ENCODE measurements around the gene SLC16A7. TPM values are rescaled to one million over a fixed set of nuclear protein-coding genes. Genes with fewer than 3 reads are reported as not detected.

The SLC16A7 gene
- total and polyA plus RNA-seq, 5 donors from 2014 or later = 20.8 to 38.5 (median 24.1) TPM

DNA sequence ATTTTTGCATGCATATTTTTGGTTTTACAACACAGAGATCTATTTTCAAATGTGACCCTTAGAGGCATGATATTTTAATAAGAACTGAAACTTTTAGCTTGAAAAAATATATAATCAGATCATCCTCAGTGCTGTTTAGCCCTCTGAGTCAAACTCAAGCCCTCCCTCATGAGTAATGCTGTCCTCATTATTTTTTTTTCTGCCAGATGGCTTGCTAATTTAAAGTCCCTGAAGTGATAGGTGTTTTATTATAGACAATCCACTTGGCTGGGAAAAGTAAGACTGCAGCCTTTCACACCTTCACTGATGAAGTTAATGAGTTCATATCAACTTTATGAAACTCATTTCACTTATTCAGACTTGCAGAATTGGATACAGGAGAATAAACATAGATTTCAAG, 227.7 kb downstream of the SLC16A7 start:
- H3K4me1 ChIP-seq (ENCODE audit: control insufficient read depth, insufficient read depth, low read length, poor library complexity, severe bottlenecking) = no peaks in the 10 kb centered on the region
- Mint-ChIP-seq H3K36me3 (no peaks in the 10 kb centered on the region), H3K27ac (no peak overlapping the region), H3K27me3 (peaks cover 19% of the 10 kb centered on the region), H3K4me1 (no peaks in the 10 kb centered on the region), H3K9me3 (peaks cover 0 to 3% (median 0%) of the 10 kb centered on the region in 7 donors), H3K4me3 (no peak overlapping the region)
- no peaks in the 10 kb centered on the region for H3K9me3 ChIP-seq (ENCODE audit: control insufficient read depth in 2 of 2, low read length in 2 of 2)
- no peak for ATAC-seq (ENCODE audit: low read depth in 2 of 2)
- DNase-seq = no peak
- peaks cover 3% of the 10 kb centered on the region for H3K27me3 ChIP-seq (ENCODE audit: control insufficient read depth, insufficient read depth, low read length)
- no peak overlapping the region for H3K27ac ChIP-seq (ENCODE audit: insufficient read depth, low read length, poor library complexity, severe bottlenecking)
- no peaks in the 10 kb centered on the region for H3K36me3 ChIP-seq (ENCODE audit: control insufficient read depth, insufficient read depth, low read length)
- no peak overlapping the region for H3K4me3 ChIP-seq (ENCODE audit: low read depth, low read length)

GRCh38 chr12:59827767-59828166, 231.9 kb downstream of the SLC16A7 start:
- no peaks in the 10 kb centered on the region for H3K4me1 Mint-ChIP-seq
- DNase-seq (no peak), ATAC-seq (ENCODE audit: low read depth in 2 of 2) (no peak)
- H3K4me3 Mint-ChIP-seq = no peak overlapping the region
- H3K9me3 ChIP-seq (ENCODE audit: control insufficient read depth in 2 of 2, low read length in 2 of 2) = no peaks in the 10 kb centered on the region
- no peaks in the 10 kb centered on the region for H3K36me3 ChIP-seq (ENCODE audit: control insufficient read depth, insufficient read depth, low read length)
- H3K4me3 ChIP-seq (ENCODE audit: low read depth, low read length) = no peak overlapping the region
- H3K4me1 ChIP-seq (ENCODE audit: control insufficient read depth, insufficient read depth, low read length, poor library complexity, severe bottlenecking) = no peaks in the 10 kb centered on the region
- no peaks in the 10 kb centered on the region for H3K36me3 Mint-ChIP-seq
- no peaks in the 10 kb centered on the region for H3K9me3 Mint-ChIP-seq
- no peaks in the 10 kb centered on the region for H3K27me3 ChIP-seq (ENCODE audit: control insufficient read depth, insufficient read depth, low read length)
- H3K27me3 Mint-ChIP-seq = peaks cover 15% of the 10 kb centered on the region
- H3K27ac ChIP-seq (ENCODE audit: insufficient read depth, low read length, poor library complexity, severe bottlenecking) = no peak overlapping the region
- H3K27ac Mint-ChIP-seq = no peak overlapping the region

DNA sequence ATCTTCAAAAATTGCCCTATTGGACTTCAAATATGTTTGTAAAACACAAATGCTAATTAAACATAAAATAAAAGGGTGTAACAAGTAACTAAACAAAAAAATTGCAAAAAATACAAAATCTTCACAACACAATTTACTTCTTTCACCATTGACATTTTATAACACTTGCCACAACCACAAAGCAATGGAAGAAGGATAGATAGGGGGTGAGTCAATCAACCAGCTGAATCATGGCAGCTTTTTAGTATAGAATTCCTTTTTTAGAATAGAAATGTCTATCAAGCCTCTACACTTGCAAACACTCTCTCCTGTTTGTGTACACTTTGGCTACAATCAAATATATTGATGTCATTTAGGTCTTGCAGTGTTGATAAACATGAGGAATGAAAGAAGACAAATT, 232.7 kb downstream of the SLC16A7 start:
- peaks cover 15% of the 10 kb centered on the region for H3K27me3 Mint-ChIP-seq
- H3K27ac Mint-ChIP-seq = no peak overlapping the region
- no peaks in the 10 kb centered on the region for H3K9me3 Mint-ChIP-seq
- no peaks in the 10 kb centered on the region for H3K9me3 ChIP-seq (ENCODE audit: control insufficient read depth in 2 of 2, low read length in 2 of 2)
- ATAC-seq (ENCODE audit: low read depth in 2 of 2) (no peak), DNase-seq (no peak)
- no peaks in the 10 kb centered on the region for H3K36me3 Mint-ChIP-seq
- H3K36me3 ChIP-seq (ENCODE audit: control insufficient read depth, insufficient read depth, low read length) = no peaks in the 10 kb centered on the region
- no peak overlapping the region for H3K4me3 ChIP-seq (ENCODE audit: low read depth, low read length)
- H3K27ac ChIP-seq (ENCODE audit: insufficient read depth, low read length, poor library complexity, severe bottlenecking) = no peak overlapping the region
- H3K4me1 ChIP-seq (ENCODE audit: control insufficient read depth, insufficient read depth, low read length, poor library complexity, severe bottlenecking) = no peaks in the 10 kb centered on the region
- H3K27me3 ChIP-seq (ENCODE audit: control insufficient read depth, insufficient read depth, low read length) = no peaks in the 10 kb centered on the region
- H3K4me1 Mint-ChIP-seq = no peaks in the 10 kb centered on the region
- H3K4me3 Mint-ChIP-seq = no peak overlapping the region

DNA sequence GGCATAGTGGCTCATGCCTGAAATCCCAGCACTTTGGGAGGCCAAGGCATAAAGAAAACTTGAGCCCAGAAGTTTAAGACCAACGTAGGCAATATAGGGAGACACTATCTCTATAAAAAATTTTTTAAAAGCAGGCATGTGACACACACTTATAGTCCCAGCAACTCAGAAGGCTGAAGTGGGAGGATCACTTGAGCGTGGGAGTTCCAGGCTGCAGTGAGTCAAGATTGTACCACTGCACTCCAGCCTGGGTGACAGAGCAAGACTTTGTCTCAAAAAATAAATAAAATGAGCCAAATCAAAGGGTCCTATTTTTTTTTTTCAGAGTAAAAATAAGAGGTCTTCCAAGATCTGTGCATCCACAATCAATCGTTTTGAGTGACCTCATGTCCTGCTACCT, 237.6 kb downstream of the SLC16A7 start:
- DNase-seq (no peak), ATAC-seq (ENCODE audit: low read depth in 2 of 2) (no peak)
- no peaks in the 10 kb centered on the region for H3K36me3 Mint-ChIP-seq
- no peak overlapping the region for H3K4me3 Mint-ChIP-seq
- no peaks in the 10 kb centered on the region for H3K4me1 Mint-ChIP-seq
- no peak overlapping the region for H3K4me3 ChIP-seq (ENCODE audit: low read depth, low read length)
- H3K27ac Mint-ChIP-seq = no peak overlapping the region
- H3K27me3 Mint-ChIP-seq = peaks cover 1% of the 10 kb centered on the region
- H3K4me1 ChIP-seq (ENCODE audit: control insufficient read depth, insufficient read depth, low read length, poor library complexity, severe bottlenecking) = no peaks in the 10 kb centered on the region
- no peaks in the 10 kb centered on the region for H3K36me3 ChIP-seq (ENCODE audit: control insufficient read depth, insufficient read depth, low read length)
- no peak overlapping the region for H3K27ac ChIP-seq (ENCODE audit: insufficient read depth, low read length, poor library complexity, severe bottlenecking)
- H3K27me3 ChIP-seq (ENCODE audit: control insufficient read depth, insufficient read depth, low read length) = no peaks in the 10 kb centered on the region
- no peaks in the 10 kb centered on the region for H3K9me3 ChIP-seq (ENCODE audit: control insufficient read depth in 2 of 2, low read length in 2 of 2)
- no peaks in the 10 kb centered on the region for H3K9me3 Mint-ChIP-seq

GRCh38 chr12:59834659-59835474, 239.0 kb downstream of the SLC16A7 start:
- no peaks in the 10 kb centered on the region for H3K36me3 Mint-ChIP-seq
- Histone ChIP-seq H3K27ac (ENCODE audit: insufficient read depth, low read length, poor library complexity, severe bottlenecking) (no peak overlapping the region), H3K36me3 (ENCODE audit: control insufficient read depth, insufficient read depth, low read length) (no peaks in the 10 kb centered on the region), H3K4me3 (ENCODE audit: low read depth, low read length) (no peak overlapping the region), H3K27me3 (ENCODE audit: control insufficient read depth, insufficient read depth, low read length) (no peaks in the 10 kb centered on the region), H3K9me3 (ENCODE audit: control insufficient read depth in 2 of 2, low read length in 2 of 2) (no peaks in the 10 kb centered on the region), H3K4me1 (ENCODE audit: control insufficient read depth, insufficient read depth, low read length, poor library complexity, severe bottlenecking) (no peaks in the 10 kb centered on the region)
- ATAC-seq (ENCODE audit: low read depth in 2 of 2) = no peak
- H3K27me3 Mint-ChIP-seq = no peaks in the 10 kb centered on the region
- H3K4me3 Mint-ChIP-seq = no peak overlapping the region
- peak in 1 of 3 donors; percentile 38 for DNase-seq
- H3K27ac Mint-ChIP-seq = no peak overlapping the region
- H3K9me3 Mint-ChIP-seq = no peaks in the 10 kb centered on the region
- no peaks in the 10 kb centered on the region for H3K4me1 Mint-ChIP-seq

Measured in CD4-positive, CD25-positive, alpha-beta regulatory T cell (primary cell).